GM19043 (cell line): ENCODE measurements around the gene HSPA5.
A peak's percentile ranks its signal among the peaks of the same experiment; 100 is the strongest.
"Not testable (repeated sequence)": the region's sequence is repeated elsewhere in the genome, so short reads cannot be mapped to it uniquely, and the experiment has no call there.

ENCODE experiments used
- ATAC-seq: cut with Tn5 transposase; IDR thresholded peaks from one replicate; pipeline ENCODE4 v1.9.1; 2021; ENCODE audit warnings: low read depth; ENCODE audit not compliant: unreplicated experiment

Gene HSPA5

GRCh38 chr9:125241000-125241862, at the start of gene HSPA5:
Gene HSPA5, minus strand, starts transcription at chr9:125241343. Its CDS starts 217 bp downstream, at chr9:125241126.
- ATAC-seq: peak; percentile 94

- not testable (repeated sequence) for ATAC-seq
Measured at GRCh38 chr9:125286935-125287433, 45.8 kb upstream of the HSPA5 start.

- no peak for ATAC-seq
Measured at GRCh38 chr9:125284855-125285254, 43.7 kb upstream of the HSPA5 start.

- no peak for ATAC-seq
Measured at GRCh38 chr9:125280945-125281344, 39.8 kb upstream of the HSPA5 start.

- no peak for ATAC-seq
Measured at GRCh38 chr9:125277411-125277810, 36.3 kb upstream of the HSPA5 start.

- no peak for ATAC-seq
Measured at GRCh38 chr9:125276771-125277170, 35.6 kb upstream of the HSPA5 start.

- no peak for ATAC-seq
Measured at GRCh38 chr9:125272697-125273096, 31.6 kb upstream of the HSPA5 start.

GRCh38 chr9:125271081-125271480, 29.9 kb upstream of the HSPA5 start:
- no peak for ATAC-seq

GRCh38 chr9:125269014-125269397, 27.9 kb upstream of the HSPA5 start:
- ATAC-seq: no peak

- ATAC-seq: no peak
Measured at GRCh38 chr9:125268394-125269013, 27.4 kb upstream of the HSPA5 start.

GRCh38 chr9:125264068-125264467, 22.9 kb upstream of the HSPA5 start:
- ATAC-seq: not testable (repeated sequence)

- ATAC-seq: no peak
Measured at GRCh38 chr9:125262294-125262991, 21.3 kb upstream of the HSPA5 start.

GRCh38 chr9:125261501-125262293, 20.6 kb upstream of the HSPA5 start, which contains the start of gene GAPVD1:
Gene GAPVD1, plus strand, starts transcription at chr9:125261826. Its CDS starts 37,096 bp downstream, at chr9:125298922.
- ATAC-seq: peak; percentile 97

- ATAC-seq: no peak
Measured at GRCh38 chr9:125260561-125260960, 19.4 kb upstream of the HSPA5 start.

- no peak for ATAC-seq
Measured at GRCh38 chr9:125258832-125259534, 17.8 kb upstream of the HSPA5 start.

GRCh38 chr9:125258160-125258785, 17.1 kb upstream of the HSPA5 start:
- ATAC-seq: no peak

GRCh38 chr9:125255781-125256391, 14.7 kb upstream of the HSPA5 start:
- ATAC-seq: no peak

GRCh38 chr9:125254231-125254630, 13.1 kb upstream of the HSPA5 start:
- ATAC-seq: no peak

- ATAC-seq: no peak
Measured at GRCh38 chr9:125246261-125246667, 5.1 kb upstream of the HSPA5 start.
